HG03097 (cell line): ENCODE results near the gene DAPK2.

ENCODE experiments used
- ATAC-seq: cut with Tn5 transposase; IDR thresholded peaks from one replicate; pipeline ENCODE4 v1.9.1; 2021; ENCODE audit not compliant: unreplicated experiment, low FRiP score

DAPK2 gene

GRCh38 chr15:64026591-64026990 lies 19.7 kb downstream of the DAPK2 start:
- ATAC-seq = no peak

- no peak for ATAC-seq
These were observed 21.9 kb downstream of the DAPK2 start for GRCh38 chr15:64024172-64025050.

- ATAC-seq = no peak
These were observed 23.1 kb downstream of the DAPK2 start for GRCh38 chr15:64023220-64023619.

GRCh38 chr15:64022571-64022970 lies 23.7 kb downstream of the DAPK2 start:
- ATAC-seq = no peak

GRCh38 chr15:64019764-64020163 lies 26.5 kb downstream of the DAPK2 start:
- no peak for ATAC-seq

- ATAC-seq = no peak
These were observed 28.6 kb downstream of the DAPK2 start for GRCh38 chr15:64017591-64018163.

GRCh38 chr15:64017082-64017588 lies 29.1 kb downstream of the DAPK2 start:
- no peak for ATAC-seq

- no peak for ATAC-seq
These were observed 30.0 kb downstream of the DAPK2 start for GRCh38 chr15:64016257-64016656.

- no peak for ATAC-seq
These were observed 31.3 kb downstream of the DAPK2 start for GRCh38 chr15:64014995-64015394.

- ATAC-seq = no peak
These were observed 32.9 kb downstream of the DAPK2 start for GRCh38 chr15:64013179-64014062.

- ATAC-seq = no peak
These were observed 34.5 kb downstream of the DAPK2 start for GRCh38 chr15:64011736-64012135.

- peak; percentile 72 for ATAC-seq
These were observed 35.6 kb downstream of the DAPK2 start for GRCh38 chr15:64010719-64011118.

GRCh38 chr15:64009798-64010261 lies 36.5 kb downstream of the DAPK2 start:
- no peak for ATAC-seq

- ATAC-seq = no peak
These were observed 37.0 kb downstream of the DAPK2 start for GRCh38 chr15:64009241-64009640.

- no peak for ATAC-seq
These were observed 38.1 kb downstream of the DAPK2 start for GRCh38 chr15:64008177-64008576.

- no peak for ATAC-seq
These were observed 39.6 kb downstream of the DAPK2 start for GRCh38 chr15:64006642-64007041.

- ATAC-seq = no peak
These were observed 41.7 kb downstream of the DAPK2 start for GRCh38 chr15:64004587-64004986.

- ATAC-seq = no peak
These were observed 42.2 kb downstream of the DAPK2 start for GRCh38 chr15:64004056-64004455.

- no peak for ATAC-seq
These were observed 43.1 kb downstream of the DAPK2 start for GRCh38 chr15:64003182-64003581.

GRCh38 chr15:64001148-64001547 lies 45.1 kb downstream of the DAPK2 start:
- no peak for ATAC-seq
